CD4-positive, alpha-beta T cell treated with Interleukin-4 for 4 hours (primary cell): ENCODE measurements around the gene ITGB7.
"Not testable (repeated sequence)": the region's sequence is repeated elsewhere in the genome, so short reads cannot be mapped to it uniquely, and the experiment has no call there.

ENCODE experiments used
- DNase-seq: peaks from one replicate; pipeline ENCODE4 v3.0.0-alpha.2; 2020

ITGB7 gene

DNA sequence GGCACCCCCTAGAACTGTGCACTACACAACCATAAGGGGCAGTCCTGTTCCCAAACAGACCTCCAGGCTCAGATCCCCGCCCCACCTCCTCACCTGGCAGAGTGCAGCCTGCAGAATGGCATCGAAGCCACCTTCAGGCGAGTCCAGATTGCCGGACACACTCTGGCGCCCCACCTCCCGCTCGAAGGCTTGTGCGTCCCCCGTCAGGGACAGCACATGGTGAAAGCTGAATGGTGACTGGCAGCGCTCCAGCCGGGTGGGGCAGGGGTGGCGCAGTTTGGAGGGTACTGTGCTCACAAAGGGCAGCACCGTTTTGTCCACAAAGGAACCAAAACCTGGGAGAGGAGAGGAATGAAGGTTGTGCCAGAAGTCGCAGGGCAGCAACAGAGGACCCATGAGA lies 10.6 kb downstream of the ITGB7 start:
- no peak for DNase-seq

GRCh38 chr12:53195516-53196420 lies 11.3 kb downstream of the ITGB7 start:
- DNase-seq: no peak

DNA sequence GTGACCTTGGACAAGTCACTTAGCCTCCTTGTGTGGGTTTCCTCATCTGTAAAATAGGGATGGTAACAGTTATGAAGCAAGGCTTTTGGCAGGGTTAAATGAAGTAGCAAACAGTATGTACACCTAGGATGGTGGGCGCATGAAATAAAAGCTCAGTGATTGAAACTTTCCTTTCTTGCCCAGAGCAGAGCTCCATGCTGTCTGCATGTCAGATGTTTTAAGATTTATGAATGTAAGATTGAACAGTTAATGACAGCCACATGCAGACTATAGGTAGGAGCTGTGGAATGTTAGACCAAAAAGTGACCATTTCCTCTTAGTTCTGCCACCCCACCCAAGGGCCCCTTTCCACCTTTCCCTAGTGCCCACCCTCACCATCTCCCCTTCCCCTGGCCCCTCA lies 12.1 kb downstream of the ITGB7 start:
- DNase-seq: no peak

GRCh38 chr12:53193985-53194716 lies 12.9 kb downstream of the ITGB7 start:
- DNase-seq: no peak

GRCh38 chr12:53193040-53193439 lies 14.0 kb downstream of the ITGB7 start:
- DNase-seq: no peak

DNA sequence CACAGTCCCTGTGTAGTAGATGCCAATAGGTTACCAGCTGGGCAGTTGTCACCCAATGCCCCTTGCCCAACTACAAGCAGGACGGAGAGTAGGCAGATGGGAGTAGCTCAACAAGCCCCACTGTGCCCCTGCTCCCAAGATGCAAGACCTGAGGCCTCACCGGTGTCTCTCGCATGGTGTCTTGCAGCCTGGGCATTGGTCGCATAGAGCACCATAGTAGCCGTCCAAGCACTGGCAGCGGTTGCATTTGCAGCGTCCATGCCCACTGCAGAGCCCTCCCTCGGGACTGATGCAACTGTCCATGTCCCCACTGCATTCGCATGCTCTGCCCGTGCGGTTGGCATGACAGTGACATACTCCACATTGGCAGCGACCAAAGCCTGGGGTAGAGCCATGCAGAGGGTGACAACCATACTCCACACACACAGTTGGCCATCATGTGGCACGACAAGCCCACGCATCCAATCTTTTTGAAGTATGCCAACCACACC lies 14.5 kb downstream of the ITGB7 start:
- DNase-seq: no peak

- DNase-seq: no peak
These were observed 15.0 kb downstream of the ITGB7 start for GRCh38 chr12:53191885-53192530.

DNA sequence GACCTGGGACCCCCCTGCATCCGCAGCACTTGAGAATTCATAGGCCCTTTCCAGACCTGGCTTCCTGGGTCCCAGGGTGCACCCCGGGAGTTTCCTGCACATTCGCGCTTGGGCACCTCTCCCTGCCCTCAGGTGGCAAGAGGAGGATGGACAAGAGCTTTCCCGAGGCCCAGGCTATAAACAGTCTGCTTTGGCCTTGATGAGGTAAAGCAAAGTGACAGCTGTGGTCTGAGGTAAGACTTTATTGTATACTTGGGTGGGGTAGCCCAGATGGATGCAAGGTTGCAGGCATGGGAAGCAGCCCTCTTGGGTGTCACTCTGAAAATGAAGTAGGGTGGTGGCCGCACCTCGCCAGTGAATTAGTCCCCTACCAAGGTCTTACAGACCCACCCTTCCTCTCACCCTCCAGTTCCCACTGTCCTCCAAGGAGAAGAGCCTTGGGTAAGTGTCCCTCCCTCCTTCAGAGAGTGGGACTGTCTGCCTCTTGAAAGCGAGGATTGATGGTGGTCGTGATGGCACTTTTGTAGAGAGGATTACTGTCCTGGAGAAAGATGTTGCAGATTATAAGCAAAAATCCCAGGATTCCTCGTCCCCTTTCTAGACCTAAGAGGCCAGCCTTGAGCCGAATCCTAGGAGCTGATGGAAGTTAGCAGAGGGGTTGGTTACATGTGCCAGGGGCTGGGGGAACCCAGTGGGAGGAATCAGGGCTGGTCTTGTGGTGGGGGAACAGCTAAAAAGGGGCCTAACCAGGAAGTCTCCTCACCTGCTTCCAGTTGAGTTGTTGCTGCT lies 15.8 kb downstream of the ITGB7 start:
- no peak for DNase-seq

DNA sequence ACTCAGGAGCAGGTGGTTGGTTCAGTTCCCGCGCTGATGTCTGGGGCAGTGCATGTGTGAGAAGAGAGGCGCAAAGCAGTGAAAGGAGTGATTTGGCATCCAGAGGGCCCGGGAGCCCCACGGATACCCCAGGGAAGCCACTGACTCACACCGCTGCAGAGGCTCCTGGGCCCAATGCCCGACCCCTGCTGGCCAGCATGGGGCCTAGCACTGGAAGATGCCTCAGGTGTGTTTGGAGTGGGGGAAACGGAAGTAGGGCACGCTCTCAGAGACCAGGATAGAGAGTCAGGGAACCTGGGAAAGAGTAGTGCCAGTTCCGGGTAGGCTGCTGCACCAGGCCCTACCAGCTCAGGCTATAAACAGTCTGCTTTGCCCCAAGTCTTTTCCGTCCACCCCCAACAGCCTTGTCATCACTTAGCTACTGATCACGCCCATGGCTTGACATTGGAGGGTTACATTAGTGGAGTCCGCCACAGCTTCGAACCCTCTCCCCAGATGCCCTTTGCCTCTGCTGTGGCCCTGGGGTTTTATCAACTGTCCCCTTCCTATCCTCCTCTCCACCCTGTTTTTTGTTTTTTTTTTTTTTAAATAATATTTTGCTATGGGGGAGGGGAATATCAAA lies 16.8 kb downstream of the ITGB7 start:
- peak; percentile 43 for DNase-seq

DNA sequence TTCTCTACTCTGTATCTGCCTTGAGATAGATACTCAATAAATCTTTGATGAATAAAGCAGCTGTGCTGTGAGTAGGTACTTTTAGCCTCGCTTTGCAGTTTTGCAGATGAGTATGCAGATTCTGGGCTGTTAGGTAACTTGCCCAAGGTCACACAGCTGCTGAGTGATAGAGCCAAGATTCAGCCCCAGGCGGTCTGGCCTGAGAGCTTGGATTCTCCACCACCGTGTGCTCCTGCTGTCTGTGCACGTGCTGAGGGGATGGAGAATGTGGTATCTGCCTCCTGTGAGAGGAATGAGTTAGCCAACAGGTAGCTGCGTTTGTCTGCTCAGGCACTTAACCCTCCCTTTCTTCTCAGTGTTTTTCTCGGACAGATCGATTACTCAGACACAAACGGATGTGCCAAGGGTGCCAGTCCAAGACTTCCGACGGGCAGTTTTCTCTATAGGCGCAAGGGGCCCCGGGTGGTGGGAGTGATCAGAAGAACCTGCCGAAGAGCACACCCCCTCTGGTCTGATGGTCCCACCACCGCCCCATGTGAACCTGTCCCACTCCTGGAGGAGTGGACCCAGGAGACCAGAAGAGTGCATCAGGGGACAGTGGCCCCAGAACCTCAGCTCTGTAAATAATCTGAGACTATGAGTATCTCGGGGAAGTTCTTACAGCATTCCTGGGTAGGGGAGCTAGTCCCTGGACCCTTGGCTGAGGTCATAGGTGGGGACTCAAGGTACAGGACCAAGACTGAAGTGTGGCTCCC lies 19.7 kb downstream of the ITGB7 start:
- no peak for DNase-seq

DNA sequence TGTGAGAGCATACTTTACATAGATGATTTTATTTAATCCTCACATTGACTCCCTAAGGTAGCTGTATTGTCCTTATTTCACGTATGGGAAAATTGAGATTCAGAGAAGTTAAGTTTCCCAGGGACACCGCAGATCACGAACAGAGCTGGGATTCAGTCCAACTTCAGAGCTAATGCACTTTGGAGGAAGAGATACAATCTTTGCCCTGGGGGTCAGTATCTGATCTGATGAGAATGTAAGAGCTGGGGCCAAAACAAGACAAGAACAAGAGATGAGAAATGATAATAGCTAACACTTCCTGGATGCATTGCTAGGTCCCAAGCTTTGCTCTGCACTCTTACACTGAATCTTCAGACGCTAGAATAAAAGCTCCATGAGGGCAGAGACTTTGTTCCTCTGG lies 20.3 kb downstream of the ITGB7 start:
- no peak for DNase-seq

- DNase-seq: no peak
These were observed 21.4 kb downstream of the ITGB7 start for GRCh38 chr12:53185582-53186153.

DNA sequence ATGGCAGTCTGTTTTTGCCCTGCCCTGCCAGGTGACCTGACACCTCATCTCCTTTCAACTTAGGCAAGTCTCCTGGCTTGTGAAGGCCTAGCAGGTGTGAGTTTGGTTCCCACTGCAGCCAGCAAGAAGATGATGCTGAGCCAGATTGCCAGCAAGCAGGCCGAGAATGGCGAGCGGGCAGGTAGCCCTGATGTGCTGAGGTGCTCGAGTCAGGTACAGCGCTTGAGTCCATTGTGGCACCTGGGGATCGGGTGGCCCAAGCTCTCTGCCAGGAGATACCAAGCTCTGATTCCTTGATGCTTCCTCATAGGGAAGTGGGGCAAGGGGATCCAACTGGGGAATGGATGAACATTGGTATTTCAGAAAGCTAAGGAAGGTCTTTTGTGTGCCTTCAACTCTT lies 22.2 kb downstream of the ITGB7 start:
- no peak for DNase-seq

DNA sequence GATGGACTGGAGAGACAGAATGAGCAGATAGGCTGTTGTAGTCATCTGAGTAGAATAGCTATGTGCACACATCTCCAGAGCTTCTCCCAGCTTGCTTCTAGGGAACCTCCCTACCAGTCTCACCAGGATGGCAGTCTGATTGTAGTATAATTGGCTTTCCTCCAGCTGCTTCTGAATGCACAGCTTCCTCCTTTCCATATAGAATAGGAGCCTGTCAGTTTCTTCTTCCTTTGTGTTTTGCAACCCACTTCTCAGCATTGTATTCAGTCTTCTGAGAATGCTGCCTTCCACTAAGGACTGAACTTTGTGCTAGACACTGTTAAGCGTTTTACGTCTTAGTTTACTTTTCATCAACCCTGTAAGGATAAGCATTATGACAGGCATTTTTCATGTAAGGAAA lies 24.1 kb downstream of the ITGB7 start:
- no peak for DNase-seq

DNA sequence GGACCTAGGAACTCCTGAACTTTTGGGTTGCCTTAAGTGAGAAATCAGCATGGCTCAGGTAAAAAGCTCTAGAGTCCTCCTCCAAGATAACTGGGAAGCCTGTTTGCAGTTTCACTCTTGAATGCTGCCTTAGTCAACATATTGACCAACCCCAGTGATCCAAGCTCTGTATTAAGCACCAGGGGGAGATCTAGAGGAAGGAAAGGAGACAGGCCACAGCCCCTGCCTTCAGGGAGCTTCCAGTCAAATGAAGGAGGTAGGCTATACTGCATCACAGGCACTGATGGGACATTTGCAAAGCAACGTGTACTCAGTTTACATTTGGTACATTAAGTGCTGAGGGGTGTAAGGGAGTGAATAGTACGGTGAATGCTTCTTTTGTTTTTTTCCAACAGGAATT lies 25.1 kb downstream of the ITGB7 start:
- no peak for DNase-seq

GRCh38 chr12:53180931-53181645 lies 26.0 kb downstream of the ITGB7 start:
- peak; percentile 86 for DNase-seq

- peak; percentile 99 for DNase-seq
These were observed 26.7 kb downstream of the ITGB7 start, which contains the start of the genes CSAD and ZNF740 for GRCh38 chr12:53180220-53180930. Gene CSAD (minus strand): TSS chr12:53180925. CDS start chr12:53173470, 7,455 bp downstream. Gene ZNF740 (plus strand): TSS chr12:53180722. CDS start chr12:53181984, 1,262 bp downstream.

GRCh38 chr12:53179687-53180219 lies 27.3 kb downstream of the ITGB7 start:
- DNase-seq: no peak

GRCh38 chr12:53178803-53179202 lies 28.2 kb downstream of the ITGB7 start:
- DNase-seq: not testable (repeated sequence)
